ENCODE results near the gene IBA57.
"Not testable (repeated sequence)": the region's sequence is repeated elsewhere in the genome, so short reads cannot be mapped to it uniquely, and the experiment has no call there.

Gene IBA57

DNA sequence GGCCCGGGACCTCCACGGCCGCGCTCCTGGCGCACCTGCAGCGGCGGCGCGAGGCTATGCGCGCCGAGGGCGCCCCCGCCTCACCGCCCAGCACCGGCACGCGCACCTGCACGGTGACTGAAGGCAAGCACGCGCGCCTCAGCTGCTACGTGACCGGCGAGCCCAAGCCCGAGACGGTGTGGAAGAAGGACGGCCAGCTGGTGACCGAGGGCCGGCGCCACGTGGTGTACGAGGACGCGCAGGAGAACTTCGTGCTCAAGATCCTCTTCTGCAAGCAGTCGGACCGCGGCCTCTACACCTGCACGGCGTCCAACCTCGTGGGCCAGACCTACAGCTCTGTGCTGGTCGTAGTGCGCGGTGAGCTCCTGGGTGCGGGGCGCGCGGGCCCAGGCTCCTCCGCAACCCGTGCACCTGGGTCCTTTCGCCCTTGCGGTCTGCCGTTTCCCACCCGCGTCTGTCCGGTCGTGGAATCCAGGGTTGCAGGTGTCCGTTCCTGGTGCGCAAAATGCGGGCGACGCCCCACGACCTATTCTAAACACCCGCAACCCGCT lies 46.9 kb downstream of the IBA57 start:
- DNase-seq (ENCODE audit: low read depth in 2 of 2), result no peak

GRCh38 chr1:228212966-228213844 lies 47.6 kb downstream of the IBA57 start:
- peak; percentile 77 to 92 for DNase-seq (ENCODE audit: low read depth in 2 of 2)

DNA sequence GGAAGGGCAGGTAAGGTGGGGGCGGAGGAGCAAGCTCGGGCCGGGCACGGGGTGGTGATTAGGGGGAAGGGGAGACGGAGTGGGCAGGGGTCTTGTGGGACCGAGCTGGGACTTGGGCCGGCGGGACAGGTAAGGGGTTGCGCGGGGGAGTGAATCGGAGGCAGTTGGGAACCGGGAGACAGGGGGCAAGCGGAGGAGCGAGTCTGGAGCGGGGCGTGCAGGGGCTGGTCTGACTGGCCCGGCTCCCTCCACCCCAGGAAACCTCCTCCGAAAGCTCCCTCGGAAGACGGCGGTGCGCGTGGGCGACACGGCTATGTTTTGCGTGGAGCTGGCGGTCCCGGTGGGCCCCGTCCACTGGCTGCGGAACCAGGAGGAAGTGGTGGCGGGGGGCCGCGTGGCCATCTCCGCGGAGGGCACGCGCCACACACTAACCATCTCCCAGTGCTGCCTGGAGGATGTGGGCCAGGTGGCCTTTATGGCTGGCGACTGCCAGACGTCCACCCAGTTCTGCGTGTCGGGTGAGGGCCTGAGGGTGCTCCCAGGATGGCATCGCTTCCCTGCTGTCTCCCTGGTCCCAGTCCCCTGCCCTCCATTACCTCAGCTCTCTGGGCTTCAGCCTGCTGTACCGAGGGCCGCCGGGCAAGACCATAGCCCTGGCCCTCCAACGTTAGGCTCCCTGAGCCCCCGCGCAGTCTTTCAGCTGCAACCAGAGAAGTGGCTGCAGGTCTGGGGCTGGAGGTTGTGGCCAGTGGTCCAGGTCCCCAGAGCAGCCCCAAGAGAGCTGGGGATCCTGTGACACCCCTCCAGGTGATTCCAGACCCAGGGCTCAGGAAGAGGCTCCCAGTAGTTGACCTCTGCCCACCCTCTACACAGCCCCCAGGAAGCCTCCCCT lies 48.6 kb downstream of the IBA57 start:
- no peak for DNase-seq (ENCODE audit: low read depth in 2 of 2)

GRCh38 chr1:228214921-228215662 lies 49.5 kb downstream of the IBA57 start:
- no peak for DNase-seq (ENCODE audit: low read depth in 2 of 2)

DNA sequence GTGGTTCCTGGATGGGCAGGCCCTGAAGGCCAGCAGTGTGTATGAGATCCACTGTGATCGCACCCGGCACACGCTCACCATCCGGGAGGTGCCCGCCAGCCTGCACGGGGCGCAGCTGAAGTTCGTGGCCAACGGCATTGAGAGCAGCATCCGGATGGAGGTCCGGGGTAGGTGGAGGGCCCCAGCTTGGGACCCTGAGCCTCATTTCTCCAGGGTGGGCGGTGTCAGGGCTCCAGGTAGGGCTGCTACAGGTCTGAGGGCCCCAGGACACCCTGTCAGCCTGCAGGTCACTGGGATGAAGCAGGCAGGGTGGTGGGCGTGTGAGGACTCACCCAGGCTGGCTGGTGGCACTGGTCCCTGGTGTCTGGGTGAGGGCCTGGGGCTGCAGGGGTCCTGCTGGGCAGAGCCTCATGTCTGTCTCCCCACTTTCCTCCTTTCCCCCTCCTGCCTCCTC lies 50.1 kb downstream of the IBA57 start:
- no peak for DNase-seq (ENCODE audit: low read depth in 2 of 2)

GRCh38 chr1:228216371-228217320 lies 51.0 kb downstream of the IBA57 start:
- no peak for DNase-seq (ENCODE audit: low read depth in 2 of 2)

- no peak for DNase-seq (ENCODE audit: low read depth in 2 of 2)
Observed at GRCh38 chr1:228217551-228218344, 52.1 kb downstream of the IBA57 start.

GRCh38 chr1:228218513-228219244 lies 53.1 kb downstream of the IBA57 start:
- no peak for DNase-seq (ENCODE audit: low read depth in 2 of 2)

DNA sequence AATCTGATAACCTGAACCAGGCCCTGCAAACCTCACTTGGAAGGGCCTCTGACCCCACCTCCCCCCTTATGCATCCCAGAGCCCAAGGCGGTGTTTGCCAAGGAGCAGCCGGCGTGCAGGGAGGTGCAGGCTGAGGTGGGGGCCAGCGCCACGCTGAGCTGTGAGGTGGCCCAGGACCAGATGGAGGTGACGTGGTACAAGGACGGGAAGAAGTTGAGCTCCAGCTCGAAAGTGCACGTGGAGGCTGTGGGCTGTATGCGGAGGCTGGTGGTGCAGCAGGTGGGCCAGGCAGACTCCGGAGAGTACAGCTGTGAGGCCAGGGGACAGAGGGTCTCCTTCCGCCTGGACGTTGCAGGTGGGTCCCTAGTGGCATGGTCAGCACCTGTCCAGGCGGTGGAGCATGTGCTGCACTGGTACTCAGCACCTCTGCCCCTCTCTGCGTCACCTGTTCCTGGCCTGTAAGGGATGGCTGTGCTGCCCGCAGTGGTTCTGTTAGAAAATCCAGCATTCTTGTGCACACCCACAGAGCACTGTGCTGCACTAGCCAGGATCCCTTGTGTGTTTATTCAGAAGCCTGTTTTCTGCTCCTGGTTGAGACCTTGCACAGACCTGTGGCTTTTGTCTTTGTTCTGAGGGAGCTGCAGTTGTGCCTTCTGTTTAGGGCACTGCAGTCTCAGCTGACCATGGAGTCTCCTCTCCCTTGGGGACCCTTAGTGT lies 53.8 kb downstream of the IBA57 start:
- DNase-seq (ENCODE audit: low read depth in 2 of 2), result no peak

DNA sequence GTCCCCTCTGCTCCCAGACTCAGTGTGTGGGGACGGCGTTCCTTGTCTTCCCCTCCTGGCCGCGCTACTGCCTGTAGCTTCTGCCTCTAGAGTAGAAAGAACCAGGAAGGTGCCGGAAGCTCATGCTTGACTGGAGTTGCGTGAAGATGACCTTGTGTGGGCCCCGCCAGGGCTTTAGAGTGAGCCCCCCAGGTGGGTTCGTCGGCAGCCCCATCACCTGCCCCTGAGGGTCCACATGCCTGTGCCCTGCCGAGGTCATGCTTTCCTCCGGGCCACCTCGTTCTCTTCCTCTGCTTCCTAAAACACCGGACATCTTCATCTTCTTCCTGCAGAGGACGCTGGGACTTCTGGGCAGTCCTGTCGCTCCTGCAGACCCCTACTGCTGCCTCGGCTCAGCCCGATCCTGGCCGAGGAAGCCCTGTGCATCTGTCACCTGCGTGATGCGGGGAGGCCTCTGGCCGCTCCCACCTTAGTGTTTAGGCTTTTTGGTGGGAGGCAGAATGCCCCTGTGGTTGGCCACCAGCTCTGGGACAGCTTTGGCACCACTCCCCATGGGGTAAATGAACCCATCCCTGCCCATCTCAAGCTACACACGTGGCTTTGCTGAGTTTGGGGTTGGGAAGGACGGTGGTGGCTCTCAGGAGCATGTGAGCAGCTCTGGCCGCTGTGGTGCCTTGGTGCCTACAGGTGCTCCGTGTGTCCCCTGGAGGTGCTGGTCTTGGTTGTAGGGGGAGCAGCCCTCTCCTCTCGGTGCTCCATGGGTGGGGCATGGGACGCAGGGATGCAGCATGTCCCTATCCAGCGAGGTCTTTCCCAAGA lies 54.6 kb downstream of the IBA57 start:
- DNase-seq (ENCODE audit: low read depth in 2 of 2), result no peak

DNA sequence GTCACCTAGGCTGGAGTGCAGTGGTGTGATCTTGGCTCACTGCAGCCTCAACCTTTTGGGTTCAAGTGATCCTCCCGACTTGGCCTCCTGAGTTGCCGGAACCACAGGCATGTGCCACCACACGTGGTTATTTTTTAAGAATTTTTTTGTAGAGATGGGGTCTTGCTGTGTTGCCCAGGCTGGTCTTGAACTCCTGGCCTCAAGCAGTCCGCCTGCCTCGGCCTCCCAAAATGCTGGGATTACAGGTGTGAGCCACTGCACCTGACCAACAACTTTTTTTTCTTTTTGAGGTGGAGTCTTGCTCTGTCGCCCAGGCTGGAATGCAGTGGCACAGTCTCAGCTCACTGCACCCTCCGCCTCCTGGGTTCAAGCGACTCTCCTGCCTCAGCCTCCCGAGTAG lies 55.5 kb downstream of the IBA57 start:
- DNase-seq (ENCODE audit: low read depth in 2 of 2), result not testable (repeated sequence)

DNA sequence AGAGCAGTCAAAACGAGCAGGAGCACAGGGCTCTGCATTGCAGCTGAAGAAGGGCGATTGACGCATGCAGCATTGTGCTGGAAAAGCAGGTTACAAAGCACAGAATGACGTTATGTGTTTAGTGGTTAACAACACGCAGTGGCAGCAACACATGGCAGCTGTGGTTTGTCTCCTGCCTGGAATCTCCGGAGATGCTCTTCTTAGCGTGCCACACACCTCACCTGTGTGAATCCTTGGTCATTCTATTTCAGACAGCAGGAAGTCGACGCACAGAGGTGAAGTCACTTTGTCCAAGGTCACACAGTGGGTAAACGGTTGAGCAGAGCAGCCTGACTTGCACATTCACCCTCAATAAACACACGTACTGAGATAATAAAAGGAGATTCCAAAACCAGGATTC lies 56.9 kb downstream of the IBA57 start:
- DNase-seq (ENCODE audit: low read depth in 2 of 2), result no peak

DNA sequence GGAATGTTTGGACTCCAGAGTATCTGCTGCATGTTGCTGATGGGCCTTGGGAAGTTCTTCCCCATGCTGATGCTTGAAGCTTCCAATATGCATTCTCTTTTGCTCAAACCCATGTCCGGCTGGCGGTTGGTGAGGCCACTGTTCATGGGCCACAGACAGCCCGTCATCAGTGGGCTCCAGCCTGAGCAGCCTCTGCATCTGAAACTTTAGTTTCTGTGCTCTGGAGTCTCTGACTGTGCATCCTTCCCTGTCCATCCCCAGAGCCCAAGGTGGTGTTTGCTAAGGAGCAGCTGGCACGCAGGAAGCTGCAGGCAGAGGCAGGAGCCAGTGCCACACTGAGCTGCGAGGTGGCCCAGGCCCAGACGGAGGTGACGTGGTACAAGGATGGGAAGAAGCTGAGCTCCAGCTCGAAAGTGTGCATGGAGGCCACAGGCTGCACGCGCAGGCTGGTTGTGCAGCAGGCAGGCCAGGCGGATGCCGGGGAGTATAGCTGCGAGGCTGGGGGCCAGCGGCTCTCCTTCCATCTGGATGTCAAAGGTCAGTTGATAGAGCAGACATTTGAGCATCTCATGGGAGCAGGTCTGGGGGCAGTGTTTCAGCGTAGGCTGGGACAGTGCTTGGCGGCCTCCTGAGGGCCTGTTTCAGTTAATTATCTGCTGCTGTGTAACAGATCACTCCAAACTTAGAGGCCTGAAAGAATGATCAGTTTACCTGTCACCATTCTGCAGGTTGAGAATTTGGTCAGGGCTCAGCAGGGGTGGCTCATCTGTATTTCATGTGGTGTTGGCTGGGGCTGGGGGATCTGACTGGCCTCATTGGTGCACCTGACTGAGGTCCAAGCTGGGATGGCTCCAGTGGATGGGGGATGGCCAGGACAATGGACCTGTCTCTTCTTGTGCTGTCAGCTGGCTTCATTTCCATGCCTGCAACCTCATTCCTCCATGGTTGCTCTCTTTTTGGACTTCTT lies 58.9 kb downstream of the IBA57 start:
- no peak for DNase-seq (ENCODE audit: low read depth in 2 of 2)

GRCh38 chr1:228225165-228225710 lies 59.6 kb downstream of the IBA57 start:
- no peak for DNase-seq (ENCODE audit: low read depth in 2 of 2)

DNA sequence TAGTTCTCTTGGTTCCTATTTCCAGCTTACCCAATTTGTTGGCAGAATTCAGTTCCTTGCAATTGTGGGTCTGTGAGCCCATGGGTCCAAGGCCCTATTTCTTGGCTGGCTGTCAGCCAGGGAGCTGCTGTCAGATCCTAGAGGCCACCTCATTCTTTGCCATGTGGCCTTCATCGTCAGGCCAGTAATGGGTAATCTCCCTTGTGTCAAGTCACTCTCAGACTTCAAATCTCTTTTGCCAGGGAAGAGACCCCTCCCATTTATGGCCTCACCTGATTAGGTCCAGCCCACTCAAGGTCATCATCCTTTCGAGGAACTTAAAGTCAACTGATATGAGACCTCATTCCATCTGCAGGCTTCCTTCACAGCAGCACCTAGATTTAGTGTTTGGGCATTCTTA lies 60.1 kb downstream of the IBA57 start:
- DNase-seq (ENCODE audit: low read depth in 2 of 2), result no peak
